Body of pancreas (tissue), 4 donors: Measurements from ENCODE around the gene PACRG. TPM values are rescaled to one million over a fixed set of nuclear protein-coding genes. Genes with fewer than 3 reads are reported as not detected.

ENCODE experiments used
- ATAC-seq: fragments of 150-250 bp; one replicate; pipeline ENCODE4 v1.9.1; 2016
- DNase-seq, 4 donors: peaks; one replicate each; pipeline ENCODE4 v3.0.0-alpha.2; 2019
- H3K27ac ChIP-seq, 4 donors: fragments of 200-600 bp; sonication (generic); 1 replicate in 3 of 4; 2 replicates in 1 of 4; pipeline versions ENCODE4 v1.5.1 to v1.6.1; 2016 to 2019; ENCODE audit warnings: mild to moderate bottlenecking in 1 of 4, mixed read lengths in 1 of 4, moderate library complexity in 1 of 4
- H3K27me3 ChIP-seq, 2 donors: fragments of 200-600 bp; sonication (generic); one replicate each; pipeline ENCODE4 v1.6.0; 2016; ENCODE audit warnings: mild to moderate bottlenecking in 1 of 2
- H3K36me3 ChIP-seq, 2 donors: fragments of 200-600 bp; sonication (generic); replicated peaks in 1 of 2; 2 replicates each; pipeline ENCODE4 v1.5.1; 2016; ENCODE audit warnings: low read depth in 2 of 2; ENCODE audit not compliant: insufficient read depth in 1 of 2
- H3K4me1 ChIP-seq: fragments of 200-600 bp; sonication (generic); one replicate; pipeline ENCODE4 v1.6.0; 2016
- H3K4me3 ChIP-seq, 2 donors: fragments of 200-600 bp; sonication (generic); 1 replicate in 1 of 2; 2 replicates in 1 of 2; pipeline ENCODE4 v1.5.1; 2016 to 2019
- H3K9me3 ChIP-seq, 3 donors: fragments of 200-600 bp; sonication (generic); 1 replicate in 2 of 3; 2 replicates in 1 of 3; pipeline ENCODE4 v1.5.1; 2016
- POLR2A ChIP-seq, 3 donors: fragments of 450-650 bp; IDR thresholded peaks; one replicate each; pipeline ENCODE4 v1.6.1; 2016; ENCODE audit warnings: antibody characterized with exemption in 3 of 3, mild to moderate bottlenecking in 2 of 3
- WGBS, 2 donors: methylation state at CpG; one replicate each; pipeline ENCODE4 v1.1.5; 2017; 5-methylcytosine and 5-hydroxymethylcytosine counted together
- intact Hi-C: fragments of 100-400 bp; cut with DNase I; formaldehyde crosslinking; loops from one replicate; pipeline ENCODE4 v1.15.1; 2023
- total RNA-seq, 2 donors: library from RNA; depleted of rRNA; stranded (reverse); fragments of >200 nt; gene quantifications; one replicate each; pipeline ENCODE4 v1.1.0, GENCODE V29; 2016
- TF ChIP-seq, protein P1 (sequence below), 7 experiments: fragments of 450-650 bp in 4 of 7; fragments of 200-600 bp in 3 of 7; sonication (generic) in 3 of 7; IDR thresholded peaks; one replicate each; pipeline ENCODE4 v1.5.1; 2016 to 2019; ENCODE audit warnings: antibody characterized with exemption in 7 of 7

PACRG gene
- total RNA-seq, 2 donors from 2014 or later: 7.8 to 10.9 TPM

DNA sequence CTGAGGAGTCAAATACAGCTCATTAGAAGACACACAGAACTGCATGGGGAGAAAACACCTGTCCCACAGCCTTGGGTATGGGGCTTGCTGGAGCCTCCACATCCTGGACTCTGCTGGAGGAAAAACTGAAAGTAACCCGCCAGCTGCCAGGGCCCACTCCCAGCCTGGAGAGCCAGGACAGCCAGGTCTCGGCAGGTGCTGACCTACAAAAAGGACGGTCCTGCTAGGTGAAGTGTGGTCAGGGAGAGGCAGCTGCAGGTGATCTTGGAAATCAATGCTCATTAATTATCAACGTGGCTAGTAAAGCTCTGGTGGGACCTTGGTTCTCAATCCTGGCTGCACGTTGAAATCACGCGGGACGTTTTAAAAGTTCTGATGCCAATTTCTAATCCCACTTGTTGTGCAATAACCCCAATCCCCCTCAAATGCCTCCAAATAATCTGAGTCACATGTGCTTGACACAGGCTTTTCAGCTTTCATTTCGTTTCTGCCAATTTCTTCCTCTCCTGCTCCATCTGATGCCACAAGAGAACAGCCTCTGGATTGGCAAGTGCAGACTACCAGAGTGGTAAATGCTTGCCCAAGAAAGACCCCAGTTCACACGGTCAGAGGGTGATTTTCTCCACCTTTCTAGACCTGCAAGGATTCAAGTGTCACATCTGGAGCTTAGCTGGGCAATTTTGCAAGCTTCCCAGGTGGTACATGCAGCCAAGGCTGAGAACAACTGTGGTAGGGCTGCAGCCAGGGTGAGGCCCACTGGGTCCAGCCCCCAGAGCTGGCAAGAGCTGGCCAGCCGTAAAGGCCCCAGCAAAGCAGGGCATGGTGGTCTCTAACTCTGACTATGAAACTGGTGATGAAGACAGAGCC is 434.5 kb downstream of the PACRG start:
- no peaks in the 10 kb centered on the region for H3K36me3 ChIP-seq
- no peak for DNase-seq
- intact Hi-C loops: no loop called here
- no peak overlapping the region for H3K4me3 ChIP-seq
- no peak for ATAC-seq
- WGBS, 2 donors: 51 to 58% methylated on average over 10 to 11 of the region's 11 CpGs
- no peaks in the 10 kb centered on the region for H3K9me3 ChIP-seq
- H3K27me3 ChIP-seq: no peaks in the 10 kb centered on the region
- TF ChIP-seq, protein P1, sequence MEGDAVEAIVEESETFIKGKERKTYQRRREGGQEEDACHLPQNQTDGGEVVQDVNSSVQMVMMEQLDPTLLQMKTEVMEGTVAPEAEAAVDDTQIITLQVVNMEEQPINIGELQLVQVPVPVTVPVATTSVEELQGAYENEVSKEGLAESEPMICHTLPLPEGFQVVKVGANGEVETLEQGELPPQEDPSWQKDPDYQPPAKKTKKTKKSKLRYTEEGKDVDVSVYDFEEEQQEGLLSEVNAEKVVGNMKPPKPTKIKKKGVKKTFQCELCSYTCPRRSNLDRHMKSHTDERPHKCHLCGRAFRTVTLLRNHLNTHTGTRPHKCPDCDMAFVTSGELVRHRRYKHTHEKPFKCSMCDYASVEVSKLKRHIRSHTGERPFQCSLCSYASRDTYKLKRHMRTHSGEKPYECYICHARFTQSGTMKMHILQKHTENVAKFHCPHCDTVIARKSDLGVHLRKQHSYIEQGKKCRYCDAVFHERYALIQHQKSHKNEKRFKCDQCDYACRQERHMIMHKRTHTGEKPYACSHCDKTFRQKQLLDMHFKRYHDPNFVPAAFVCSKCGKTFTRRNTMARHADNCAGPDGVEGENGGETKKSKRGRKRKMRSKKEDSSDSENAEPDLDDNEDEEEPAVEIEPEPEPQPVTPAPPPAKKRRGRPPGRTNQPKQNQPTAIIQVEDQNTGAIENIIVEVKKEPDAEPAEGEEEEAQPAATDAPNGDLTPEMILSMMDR (IDR thresholded peaks at IDR 0.05): no peak
- no peak for TF ChIP-seq POLR2A (IDR thresholded peaks at IDR 0.05)
- H3K27ac ChIP-seq: no peak overlapping the region
- H3K4me1 ChIP-seq: no peaks in the 10 kb centered on the region

DNA sequence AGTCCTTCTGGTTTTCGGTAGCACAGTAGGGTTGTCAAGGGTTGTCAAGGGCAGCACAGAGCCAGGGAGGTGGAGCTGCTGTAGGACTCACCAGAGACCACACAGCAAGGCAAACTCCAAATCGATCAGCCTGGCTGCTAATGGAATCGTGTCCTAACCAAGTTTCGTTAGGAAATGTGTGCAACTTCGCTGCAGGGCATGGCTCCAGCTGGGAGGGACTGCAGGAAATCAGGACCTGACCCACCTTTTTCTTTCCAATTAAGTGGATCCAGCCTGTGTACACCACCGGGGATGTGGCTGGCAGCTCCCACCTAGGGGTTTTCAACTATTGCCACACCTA is 435.1 kb downstream of the PACRG start:
- no peaks in the 10 kb centered on the region for H3K27me3 ChIP-seq
- DNase-seq (no peak), ATAC-seq (no peak)
- H3K9me3 ChIP-seq: no peaks in the 10 kb centered on the region
- H3K4me3 ChIP-seq: no peak overlapping the region
- no peak overlapping the region for H3K27ac ChIP-seq
- intact Hi-C loops: no loop called here
- TF ChIP-seq, protein P1 (IDR thresholded peaks at IDR 0.05): no peak
- no peak for TF ChIP-seq POLR2A (IDR thresholded peaks at IDR 0.05)
- no peaks in the 10 kb centered on the region for H3K36me3 ChIP-seq
- 67 to 69% methylated on average over 6 of the region's 6 CpGs for WGBS, 2 donors
- H3K4me1 ChIP-seq: no peaks in the 10 kb centered on the region

DNA sequence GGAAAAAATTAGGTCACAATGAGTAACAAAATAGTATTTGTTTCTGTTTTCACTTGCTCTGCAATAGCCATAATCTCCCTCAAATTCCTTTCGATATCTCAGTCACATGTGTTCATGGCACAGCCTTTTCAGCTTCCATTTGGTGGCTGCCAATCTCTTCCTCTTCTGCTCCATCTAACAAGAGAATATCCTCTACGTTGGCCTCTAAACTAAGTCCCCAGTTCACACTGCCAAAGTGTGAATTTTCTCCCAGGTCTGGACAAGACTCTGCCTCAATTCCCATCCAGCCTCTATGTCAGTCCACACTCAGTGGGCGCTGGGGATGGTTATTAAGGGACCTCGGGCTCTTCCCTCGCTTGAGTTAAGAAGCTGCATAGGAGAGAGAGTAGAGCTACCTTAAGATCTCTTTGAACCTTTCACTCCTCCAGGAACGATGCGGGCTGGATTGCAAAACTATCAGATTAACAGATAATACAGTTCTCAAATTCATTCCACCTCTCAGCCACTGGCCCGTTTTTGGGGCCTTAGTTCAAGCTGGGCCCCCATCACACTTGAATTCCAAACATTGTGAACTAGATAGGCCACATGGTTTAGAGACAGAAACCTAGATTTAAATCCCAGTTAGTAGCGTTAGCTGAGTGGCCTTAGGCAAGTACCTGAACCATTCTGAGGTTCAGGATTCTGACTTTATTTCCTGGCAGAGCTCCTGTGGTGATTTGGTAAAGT is 436.6 kb downstream of the PACRG start:
- intact Hi-C loops: no loop called here
- no peak for DNase-seq
- no peaks in the 10 kb centered on the region for H3K4me1 ChIP-seq
- H3K9me3 ChIP-seq: no peaks in the 10 kb centered on the region
- TF ChIP-seq, protein P1 (IDR thresholded peaks at IDR 0.05): no peak
- TF ChIP-seq POLR2A (IDR thresholded peaks at IDR 0.05): no peak
- 82% methylated on average over 9 of the region's 9 CpGs for WGBS, 2 donors
- no peak overlapping the region for H3K4me3 ChIP-seq
- no peaks in the 10 kb centered on the region for H3K27me3 ChIP-seq
- no peak for ATAC-seq
- no peaks in the 10 kb centered on the region for H3K36me3 ChIP-seq
- no peak overlapping the region for H3K27ac ChIP-seq

DNA sequence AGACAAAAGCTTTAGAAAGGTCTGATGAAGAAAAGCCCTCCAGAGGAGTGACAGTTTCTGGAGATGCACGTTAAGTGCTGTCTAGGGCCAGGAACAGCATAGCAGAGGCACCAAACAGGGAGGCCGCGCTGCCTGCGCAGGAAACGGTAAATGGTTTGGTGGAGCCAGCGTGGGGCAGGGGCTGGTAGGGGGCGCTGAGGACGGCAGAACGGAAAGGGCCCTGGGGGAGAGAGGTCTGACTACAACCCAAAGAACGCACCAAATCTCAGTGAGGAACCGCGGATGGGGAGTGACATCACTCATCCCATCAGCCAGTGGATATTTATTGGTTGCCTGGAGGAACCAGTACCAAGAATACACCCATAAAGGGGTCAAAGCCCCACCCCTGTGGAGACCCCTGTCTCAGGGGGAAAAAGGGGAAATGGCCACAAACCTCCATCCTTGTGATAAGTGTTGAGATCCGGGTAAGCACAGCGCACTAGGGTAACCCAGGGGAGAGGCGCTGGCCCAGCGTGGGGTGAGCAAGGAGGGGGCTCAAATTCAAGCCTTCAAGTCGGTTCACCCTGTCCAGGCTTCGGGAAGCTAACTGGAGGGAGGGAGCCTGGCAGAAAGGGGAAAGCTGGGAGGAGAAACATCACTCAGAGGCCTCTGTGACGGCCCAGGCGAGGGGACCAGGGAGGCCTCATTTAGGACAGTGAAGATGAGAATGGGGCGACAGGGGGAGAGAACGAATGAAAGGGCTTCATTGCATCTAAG is 437.6 kb downstream of the PACRG start:
- Histone ChIP-seq H3K9me3 (no peaks in the 10 kb centered on the region), H3K4me1 (no peaks in the 10 kb centered on the region), H3K4me3 (no peak overlapping the region), H3K27me3 (no peaks in the 10 kb centered on the region), H3K27ac (no peak overlapping the region), H3K36me3 (no peaks in the 10 kb centered on the region)
- 83 to 89% methylated on average over 16 to 22 of the region's 22 CpGs for WGBS, 2 donors
- DNase-seq (no peak), ATAC-seq (no peak)
- intact Hi-C loops: no loop called here
- TF ChIP-seq POLR2A (IDR thresholded peaks at IDR 0.05): no peak
- TF ChIP-seq, protein P1 (IDR thresholded peaks at IDR 0.05): no peak
